SH-SY5Y (cell line): ENCODE measurements around the gene CHN1.

ENCODE experiments used
- GATA2 ChIP-seq: IDR thresholded peaks from 2 replicates; pipeline ENCODE4 v1.6.1; 2011; ENCODE audit warnings: mild to moderate bottlenecking, low read depth, low read length
- GATA3 ChIP-seq: IDR thresholded peaks from 2 replicates; pipeline ENCODE4 v1.6.1; 2011; ENCODE audit warnings: low read depth, mild to moderate bottlenecking, low read length, moderate library complexity

GRCh38 chr2:175008801-175009495, 3.8 kb upstream of the CHN1 start:
- no peak for TF ChIP-seq GATA2
- TF ChIP-seq GATA3: no peak
